HEK293 (cell line): Measurements from ENCODE around the gene GYS2.

ENCODE experiments used
- CTCF ChIA-PET: fragments of 350-600 bp; formaldehyde crosslinking; extraction: SDS; loops from one replicate; lab custom pipeline; 2021; ENCODE audit warnings: antibody characterized with exemption; lab: Yijun Ruan, JAX
- POLR2A ChIA-PET: fragments of 300-600 bp; formaldehyde crosslinking; extraction: SDS; loops from one replicate; lab custom pipeline; 2020; ENCODE audit warnings: antibody characterized with exemption, inconsistent platforms; lab: Yijun Ruan, JAX
- H3K27ac ChIP-seq: fragments of 200-500 bp; sonication (Bioruptor generic); 2 replicates; pipeline ENCODE4 v1.5.1; 2014; ENCODE audit warnings: low read depth, low read length, control low read depth, inconsistent platforms; ENCODE audit errors: extremely low read depth
- H3K36me3 ChIP-seq, 2 experiments: fragments of 200-500 bp in 1 of 2; sonication (Bioruptor generic) in 1 of 2; 1 replicate in 1 of 2; 2 replicates in 1 of 2; pipeline ENCODE4 v1.5.1; 2014 to 2017; ENCODE audit warnings: inconsistent platforms in 2 of 2, low read length in 2 of 2; ENCODE audit not compliant: control insufficient read depth in 2 of 2, insufficient read depth in 1 of 2
- H3K4me1 ChIP-seq: fragments of 200-500 bp; sonication (Bioruptor generic); 2 replicates; pipeline ENCODE4 v1.5.1; 2014; ENCODE audit warnings: mild to moderate bottlenecking, low read length, inconsistent platforms; ENCODE audit not compliant: control insufficient read depth, insufficient read depth
- H3K4me3 ChIP-seq: 2 replicates; pipeline ENCODE4 v1.5.1; 2011; ENCODE audit warnings: low read depth, mild to moderate bottlenecking, control low read depth, low read length, moderate library complexity
- H3K9me3 ChIP-seq: fragments of 200-500 bp; sonication (Bioruptor generic); 2 replicates; pipeline ENCODE4 v1.5.1; 2014; ENCODE audit warnings: low read depth, low read length, inconsistent platforms; ENCODE audit not compliant: control insufficient read depth, insufficient read depth
- GLI4 ChIP-seq: fragments of 450-650 bp; formaldehyde crosslinking; IDR thresholded peaks from 2 replicates; pipeline ENCODE4 v1.5.1; 2016; ENCODE audit warnings: missing biosample characterization, missing genetic modification characterization
- KLF1 ChIP-seq: fragments of 450-650 bp; formaldehyde crosslinking; IDR thresholded peaks from 2 replicates; pipeline ENCODE4 v1.5.1; 2016; ENCODE audit warnings: missing biosample characterization, missing genetic modification characterization
- TRIM28 ChIP-seq: IDR thresholded peaks from 2 replicates; pipeline ENCODE4 v1.6.1; 2011; ENCODE audit warnings: low read length, control low read depth, borderline replicate concordance
- ZBTB17 ChIP-seq: fragments of 450-650 bp; formaldehyde crosslinking; IDR thresholded peaks from 2 replicates; pipeline ENCODE4 v1.5.1; 2016; ENCODE audit warnings: missing biosample characterization, missing genetic modification characterization
- ZEB2 ChIP-seq: fragments of 450-650 bp; formaldehyde crosslinking; IDR thresholded peaks from 2 replicates; pipeline ENCODE4 v1.5.1; 2016; ENCODE audit warnings: missing biosample characterization, missing genetic modification characterization
- ZFP37 ChIP-seq: fragments of 450-650 bp; formaldehyde crosslinking; IDR thresholded peaks from 2 replicates; pipeline ENCODE4 v1.5.1; 2016; ENCODE audit warnings: missing biosample characterization, missing genetic modification characterization
- ZNF23 ChIP-seq: fragments of 450-650 bp; formaldehyde crosslinking; IDR thresholded peaks from 2 replicates; pipeline ENCODE4 v1.5.1; 2016; ENCODE audit warnings: missing biosample characterization, missing genetic modification characterization, borderline replicate concordance
- ZNF266 ChIP-seq: fragments of 450-650 bp; formaldehyde crosslinking; IDR thresholded peaks from 2 replicates; pipeline ENCODE4 v1.5.1; 2016; ENCODE audit warnings: missing biosample characterization, missing genetic modification characterization, low read depth
- ZNF354C ChIP-seq: fragments of 450-650 bp; formaldehyde crosslinking; IDR thresholded peaks from 2 replicates; pipeline ENCODE4 v1.5.1; 2016; ENCODE audit warnings: missing biosample characterization, missing genetic modification characterization, low read depth, borderline replicate concordance
- ZNF394 ChIP-seq: fragments of 450-650 bp; formaldehyde crosslinking; IDR thresholded peaks from 2 replicates; pipeline ENCODE4 v1.5.1; 2016; ENCODE audit warnings: missing biosample characterization, missing genetic modification characterization, mild to moderate bottlenecking, moderate library complexity, borderline replicate concordance
- ZNF423 ChIP-seq: fragments of 450-650 bp; formaldehyde crosslinking; IDR thresholded peaks from 2 replicates; pipeline ENCODE4 v1.5.1; 2016; ENCODE audit warnings: missing biosample characterization, missing genetic modification characterization
- ZNF48 ChIP-seq: fragments of 450-650 bp; formaldehyde crosslinking; IDR thresholded peaks from 2 replicates; pipeline ENCODE4 v1.5.1; 2016; ENCODE audit warnings: missing biosample characterization, missing genetic modification characterization
- ZNF510 ChIP-seq: fragments of 450-650 bp; formaldehyde crosslinking; IDR thresholded peaks from 2 replicates; pipeline ENCODE4 v1.5.1; 2018; ENCODE audit warnings: mild to moderate bottlenecking, missing genetic modification characterization, missing biosample characterization; ENCODE audit not compliant: insufficient replicate concordance
- ZNF629 ChIP-seq: fragments of 450-650 bp; formaldehyde crosslinking; IDR thresholded peaks from 2 replicates; pipeline ENCODE4 v1.5.1; 2017; ENCODE audit warnings: missing biosample characterization, missing genetic modification characterization
- ZNF776 ChIP-seq: fragments of 450-650 bp; formaldehyde crosslinking; IDR thresholded peaks from 2 replicates; pipeline ENCODE4 v1.5.0; 2017; ENCODE audit warnings: missing biosample characterization, missing genetic modification characterization, borderline replicate concordance
- ZSCAN23 ChIP-seq: fragments of 450-650 bp; formaldehyde crosslinking; IDR thresholded peaks from 2 replicates; pipeline ENCODE4 v1.5.1; 2016; ENCODE audit warnings: missing biosample characterization, missing genetic modification characterization
- TF ChIP-seq, protein P1 (sequence below): fragments of 450-650 bp; formaldehyde crosslinking; IDR thresholded peaks from 2 replicates; pipeline ENCODE4 v1.5.1; 2016; ENCODE audit warnings: missing biosample characterization, missing genetic modification characterization
- TF ChIP-seq, protein P2 (sequence below): fragments of 450-650 bp; formaldehyde crosslinking; IDR thresholded peaks from 2 replicates; pipeline ENCODE4 v1.5.1; 2016; ENCODE audit warnings: missing biosample characterization, missing genetic modification characterization
- TF ChIP-seq, protein P3 (sequence below): fragments of 450-650 bp; formaldehyde crosslinking; IDR thresholded peaks from 2 replicates; pipeline ENCODE4 v1.5.1; 2017; ENCODE audit warnings: missing biosample characterization, missing genetic modification characterization

Gene GYS2

DNA sequence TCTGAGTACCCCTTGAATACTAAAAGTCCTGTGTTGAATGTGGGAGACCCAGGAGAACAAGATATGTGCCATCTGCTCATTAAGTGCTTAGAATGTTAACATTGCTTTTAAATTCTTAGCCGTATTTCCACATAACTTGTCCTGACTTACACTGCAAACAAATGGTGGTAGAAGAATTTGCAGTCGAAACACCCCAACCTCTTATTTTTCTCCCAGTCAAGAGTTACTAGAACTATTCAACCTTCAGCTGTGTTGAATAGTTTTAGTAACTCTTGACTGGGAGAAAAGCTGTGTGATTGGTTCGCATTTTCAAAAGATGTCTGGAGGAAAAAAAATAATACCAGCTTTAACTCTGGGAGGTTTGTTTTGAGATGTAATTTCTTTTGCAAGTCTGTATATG is 86.2 kb downstream of the GYS2 start (continued):
- TF ChIP-seq, protein P1, sequence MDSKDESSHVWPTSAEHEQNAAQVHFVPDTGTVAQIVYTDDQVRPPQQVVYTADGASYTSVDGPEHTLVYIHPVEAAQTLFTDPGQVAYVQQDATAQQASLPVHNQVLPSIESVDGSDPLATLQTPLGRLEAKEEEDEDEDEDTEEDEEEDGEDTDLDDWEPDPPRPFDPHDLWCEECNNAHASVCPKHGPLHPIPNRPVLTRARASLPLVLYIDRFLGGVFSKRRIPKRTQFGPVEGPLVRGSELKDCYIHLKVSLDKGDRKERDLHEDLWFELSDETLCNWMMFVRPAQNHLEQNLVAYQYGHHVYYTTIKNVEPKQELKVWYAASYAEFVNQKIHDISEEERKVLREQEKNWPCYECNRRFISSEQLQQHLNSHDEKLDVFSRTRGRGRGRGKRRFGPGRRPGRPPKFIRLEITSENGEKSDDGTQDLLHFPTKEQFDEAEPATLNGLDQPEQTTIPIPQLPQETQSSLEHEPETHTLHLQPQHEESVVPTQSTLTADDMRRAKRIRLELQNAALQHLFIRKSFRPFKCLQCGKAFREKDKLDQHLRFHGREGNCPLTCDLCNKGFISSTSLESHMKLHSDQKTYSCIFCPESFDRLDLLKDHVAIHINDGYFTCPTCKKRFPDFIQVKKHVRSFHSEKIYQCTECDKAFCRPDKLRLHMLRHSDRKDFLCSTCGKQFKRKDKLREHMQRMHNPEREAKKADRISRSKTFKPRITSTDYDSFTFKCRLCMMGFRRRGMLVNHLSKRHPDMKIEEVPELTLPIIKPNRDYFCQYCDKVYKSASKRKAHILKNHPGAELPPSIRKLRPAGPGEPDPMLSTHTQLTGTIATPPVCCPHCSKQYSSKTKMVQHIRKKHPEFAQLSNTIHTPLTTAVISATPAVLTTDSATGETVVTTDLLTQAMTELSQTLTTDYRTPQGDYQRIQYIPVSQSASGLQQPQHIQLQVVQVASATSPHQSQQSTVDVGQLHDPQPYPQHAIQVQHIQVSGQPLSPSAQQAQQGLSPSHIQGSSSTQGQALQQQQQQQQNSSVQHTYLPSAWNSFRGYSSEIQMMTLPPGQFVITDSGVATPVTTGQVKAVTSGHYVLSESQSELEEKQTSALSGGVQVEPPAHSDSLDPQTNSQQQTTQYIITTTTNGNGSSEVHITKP (tag by site-specific recombination) = no peak
- no peak for TF ChIP-seq GLI4 (tag by site-specific recombination)
- TF ChIP-seq ZNF510 (tag by site-specific recombination) = no peak
- no peak for TF ChIP-seq ZNF629 (tag by site-specific recombination)
- no peak for TF ChIP-seq ZNF266
- no peak for TF ChIP-seq ZNF776 (tag by site-specific recombination)

- Histone ChIP-seq H3K9me3 (no peaks in the 10 kb centered on the region), H3K4me3 (no peak overlapping the region), H3K27ac (no peak overlapping the region), H3K36me3 (peaks cover 26 to 36% of the 10 kb centered on the region in 2 experiments), H3K4me1 (no peaks in the 10 kb centered on the region)
- TF ChIP-seq ZNF423 (tag by site-specific recombination) = no peak
- TF ChIP-seq, protein P2, sequence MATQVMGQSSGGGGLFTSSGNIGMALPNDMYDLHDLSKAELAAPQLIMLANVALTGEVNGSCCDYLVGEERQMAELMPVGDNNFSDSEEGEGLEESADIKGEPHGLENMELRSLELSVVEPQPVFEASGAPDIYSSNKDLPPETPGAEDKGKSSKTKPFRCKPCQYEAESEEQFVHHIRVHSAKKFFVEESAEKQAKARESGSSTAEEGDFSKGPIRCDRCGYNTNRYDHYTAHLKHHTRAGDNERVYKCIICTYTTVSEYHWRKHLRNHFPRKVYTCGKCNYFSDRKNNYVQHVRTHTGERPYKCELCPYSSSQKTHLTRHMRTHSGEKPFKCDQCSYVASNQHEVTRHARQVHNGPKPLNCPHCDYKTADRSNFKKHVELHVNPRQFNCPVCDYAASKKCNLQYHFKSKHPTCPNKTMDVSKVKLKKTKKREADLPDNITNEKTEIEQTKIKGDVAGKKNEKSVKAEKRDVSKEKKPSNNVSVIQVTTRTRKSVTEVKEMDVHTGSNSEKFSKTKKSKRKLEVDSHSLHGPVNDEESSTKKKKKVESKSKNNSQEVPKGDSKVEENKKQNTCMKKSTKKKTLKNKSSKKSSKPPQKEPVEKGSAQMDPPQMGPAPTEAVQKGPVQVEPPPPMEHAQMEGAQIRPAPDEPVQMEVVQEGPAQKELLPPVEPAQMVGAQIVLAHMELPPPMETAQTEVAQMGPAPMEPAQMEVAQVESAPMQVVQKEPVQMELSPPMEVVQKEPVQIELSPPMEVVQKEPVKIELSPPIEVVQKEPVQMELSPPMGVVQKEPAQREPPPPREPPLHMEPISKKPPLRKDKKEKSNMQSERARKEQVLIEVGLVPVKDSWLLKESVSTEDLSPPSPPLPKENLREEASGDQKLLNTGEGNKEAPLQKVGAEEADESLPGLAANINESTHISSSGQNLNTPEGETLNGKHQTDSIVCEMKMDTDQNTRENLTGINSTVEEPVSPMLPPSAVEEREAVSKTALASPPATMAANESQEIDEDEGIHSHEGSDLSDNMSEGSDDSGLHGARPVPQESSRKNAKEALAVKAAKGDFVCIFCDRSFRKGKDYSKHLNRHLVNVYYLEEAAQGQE (tag by site-specific recombination) = no peak
- no peak for TF ChIP-seq ZNF354C (tag by site-specific recombination)
- no peak for TF ChIP-seq ZNF48 (tag by site-specific recombination)
- TF ChIP-seq TRIM28 = no peak
- no peak for TF ChIP-seq ZNF23 (tag by site-specific recombination)
- no peak for TF ChIP-seq ZFP37 (tag by site-specific recombination)
- TF ChIP-seq, protein P3, sequence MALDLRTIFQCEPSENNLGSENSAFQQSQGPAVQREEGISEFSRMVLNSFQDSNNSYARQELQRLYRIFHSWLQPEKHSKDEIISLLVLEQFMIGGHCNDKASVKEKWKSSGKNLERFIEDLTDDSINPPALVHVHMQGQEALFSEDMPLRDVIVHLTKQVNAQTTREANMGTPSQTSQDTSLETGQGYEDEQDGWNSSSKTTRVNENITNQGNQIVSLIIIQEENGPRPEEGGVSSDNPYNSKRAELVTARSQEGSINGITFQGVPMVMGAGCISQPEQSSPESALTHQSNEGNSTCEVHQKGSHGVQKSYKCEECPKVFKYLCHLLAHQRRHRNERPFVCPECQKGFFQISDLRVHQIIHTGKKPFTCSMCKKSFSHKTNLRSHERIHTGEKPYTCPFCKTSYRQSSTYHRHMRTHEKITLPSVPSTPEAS = no peak
- no peak for TF ChIP-seq ZEB2 (tag by site-specific recombination)
- ChIA-PET CTCF (interaction anchor here (0.5 kb wide), 1 partner anchor 964 kb away, joined by 5 read pairs; no protein-coding TSS in a partner anchor), POLR2A (no interaction called here)
Observed at GRCh38 chr12:21516281-21516680, 88.4 kb downstream of the GYS2 start.

GRCh38 chr12:21509768-21510167 is 94.9 kb downstream of the GYS2 start:
- Histone ChIP-seq H3K4me1 (no peaks in the 10 kb centered on the region), H3K27ac (no peak overlapping the region), H3K9me3 (no peaks in the 10 kb centered on the region), H3K36me3 (peaks cover 25 to 39% of the 10 kb centered on the region in 2 experiments), H3K4me3 (no peak overlapping the region)
- POLR2A ChIA-PET = no interaction called here
- TF ChIP-seq KLF1 (tag by site-specific recombination) (no peak), ZSCAN23 (tag by site-specific recombination) (no peak), ZNF394 (tag by site-specific recombination) (no peak), ZBTB17 (tag by site-specific recombination) (no peak)
- CTCF ChIA-PET = no interaction called here
